Right lobe of liver (tissue), 6 donors: ENCODE results near the gene PROK1. TPM values are rescaled to one million over a fixed set of nuclear protein-coding genes. Genes with fewer than 3 reads are reported as not detected.
A peak's percentile ranks its signal among the peaks of the same experiment; 100 is the strongest.

ENCODE experiments used
- ATAC-seq, 4 donors: fragments of 200-7000 bp; cut with Tn5 transposase; one replicate each; pipeline ENCODE4 v1.9.1; 2020; ENCODE audit warnings: mild to moderate bottlenecking in 4 of 4, moderate library complexity in 4 of 4
- DNase-seq, 3 donors: peaks; one replicate each; pipeline ENCODE4 v3.0.0-alpha.2; 2020
- H3K27ac ChIP-seq, 3 donors: fragments of 200-600 bp; one replicate each; pipeline ENCODE4 v1.8.0; 2022
- H3K27me3 ChIP-seq, 2 donors: fragments of 200-600 bp; one replicate each; pipeline ENCODE4 v1.8.0; 2022
- H3K36me3 ChIP-seq, 4 donors: fragments of 200-600 bp; sonication (generic) in 1 of 4; one replicate each; pipeline versions ENCODE4 v1.5.1 to v1.8.0; 2017 to 2022; ENCODE audit warnings: control low read depth in 1 of 4
- H3K4me1 ChIP-seq, 4 donors: fragments of 200-600 bp; sonication (generic) in 1 of 4; one replicate each; pipeline versions ENCODE4 v1.5.1 to v1.8.0; 2017 to 2022; ENCODE audit warnings: control low read depth in 1 of 4
- H3K4me3 ChIP-seq, 3 donors: fragments of 200-600 bp; one replicate each; pipeline ENCODE4 v1.8.0; 2022
- H3K9me3 ChIP-seq, 4 donors: fragments of 200-600 bp; sonication (generic) in 1 of 4; one replicate each; pipeline versions ENCODE4 v1.5.1 to v1.8.0; 2017 to 2022; ENCODE audit warnings: control low read depth in 1 of 4
- POLR2A ChIP-seq: fragments of 450-650 bp; IDR thresholded peaks from one replicate; pipeline ENCODE4 v1.6.1; 2017; ENCODE audit warnings: antibody characterized with exemption, mild to moderate bottlenecking
- WGBS: methylation state at CpG from one replicate; pipeline ENCODE4 v1.1.6; 2018; ENCODE audit warnings: low coverage, low lambda C conversion rate; ENCODE audit not compliant: insufficient coverage; ENCODE audit errors: missing lambda C conversion rate; 5-methylcytosine and 5-hydroxymethylcytosine counted together
- intact Hi-C, 2 donors: fragments of 100-400 bp; cut with DNase I; formaldehyde crosslinking; loops; one replicate each; pipeline versions ENCODE4 v1.11.2 to v1.14.1; 2022
- total RNA-seq, 6 experiments: library from RNA; depleted of rRNA in 2 of 6; stranded (reverse); fragments of >200 nt in 2 of 6; fragmentation: NEBNext Ultra II Directional in 3 of 6; extraction: Animal tissue kit (Norgen Biotek cat#: 25700) in 3 of 6; gene quantifications; one replicate each; pipeline versions ENCODE4 v1.1.0 to v1.2.4, GENCODE V29; 2016 to 2023
- TF ChIP-seq, protein P1 (sequence below), 4 donors: fragments of 200-600 bp in 3 of 4; fragments of 450-650 bp in 1 of 4; IDR thresholded peaks; one replicate each; pipeline versions ENCODE4 v1.5.1 to v1.8.0; 2016 to 2022; ENCODE audit warnings: antibody characterized with exemption in 4 of 4, mild to moderate bottlenecking in 2 of 4
- donor health status: DM: no; HTN: yes; CAD: no.
- donor health status: DM: no; HTN: no; CAD: no.
- donor health status: DM: no; HTN: no; CAD: no.
- donor health status: DM: no; HTN: yes; CAD: no.
- donor health status: DM: no; HTN: yes; CAD: no.

PROK1 gene
- total RNA-seq, 6 experiments from 2014 or later, result not detected

- Histone ChIP-seq H3K9me3 (no peaks in the 10 kb centered on the region), H3K27ac (no peak overlapping the region), H3K4me1 (no peaks in the 10 kb centered on the region), H3K36me3 (no peaks in the 10 kb centered on the region), H3K27me3 (no peaks in the 10 kb centered on the region), H3K4me3 (no peak overlapping the region)
- WGBS, result 68% methylated on average over 2 of the region's 8 CpGs
- DNase-seq, result no peak
- no peak for ATAC-seq
- intact Hi-C loops, result no loop called here
- TF ChIP-seq POLR2A, result no peak
- TF ChIP-seq, protein P1, sequence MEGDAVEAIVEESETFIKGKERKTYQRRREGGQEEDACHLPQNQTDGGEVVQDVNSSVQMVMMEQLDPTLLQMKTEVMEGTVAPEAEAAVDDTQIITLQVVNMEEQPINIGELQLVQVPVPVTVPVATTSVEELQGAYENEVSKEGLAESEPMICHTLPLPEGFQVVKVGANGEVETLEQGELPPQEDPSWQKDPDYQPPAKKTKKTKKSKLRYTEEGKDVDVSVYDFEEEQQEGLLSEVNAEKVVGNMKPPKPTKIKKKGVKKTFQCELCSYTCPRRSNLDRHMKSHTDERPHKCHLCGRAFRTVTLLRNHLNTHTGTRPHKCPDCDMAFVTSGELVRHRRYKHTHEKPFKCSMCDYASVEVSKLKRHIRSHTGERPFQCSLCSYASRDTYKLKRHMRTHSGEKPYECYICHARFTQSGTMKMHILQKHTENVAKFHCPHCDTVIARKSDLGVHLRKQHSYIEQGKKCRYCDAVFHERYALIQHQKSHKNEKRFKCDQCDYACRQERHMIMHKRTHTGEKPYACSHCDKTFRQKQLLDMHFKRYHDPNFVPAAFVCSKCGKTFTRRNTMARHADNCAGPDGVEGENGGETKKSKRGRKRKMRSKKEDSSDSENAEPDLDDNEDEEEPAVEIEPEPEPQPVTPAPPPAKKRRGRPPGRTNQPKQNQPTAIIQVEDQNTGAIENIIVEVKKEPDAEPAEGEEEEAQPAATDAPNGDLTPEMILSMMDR (IDR thresholded peaks at IDR 0.05), result no peak
Measured at GRCh38 chr1:110443451-110443850, 7.5 kb upstream of the PROK1 start.

GRCh38 chr1:110444561-110444960 lies 6.4 kb upstream of the PROK1 start:
- H3K27ac ChIP-seq, result no peak overlapping the region
- H3K4me1 ChIP-seq, result peaks cover 0 to under 1% (median 0%) of the 10 kb centered on the region in 4 donors
- H3K27me3 ChIP-seq, result no peaks in the 10 kb centered on the region
- H3K4me3 ChIP-seq, result no peak overlapping the region
- no peaks in the 10 kb centered on the region for H3K36me3 ChIP-seq
- 79% methylated on average over 8 of the region's 8 CpGs for WGBS
- intact Hi-C loops, result no loop called here
- DNase-seq (no peak), ATAC-seq (no peak)
- TF ChIP-seq, protein P1 (IDR thresholded peaks at IDR 0.05), result no peak
- TF ChIP-seq POLR2A, result no peak
- no peaks in the 10 kb centered on the region for H3K9me3 ChIP-seq

DNA sequence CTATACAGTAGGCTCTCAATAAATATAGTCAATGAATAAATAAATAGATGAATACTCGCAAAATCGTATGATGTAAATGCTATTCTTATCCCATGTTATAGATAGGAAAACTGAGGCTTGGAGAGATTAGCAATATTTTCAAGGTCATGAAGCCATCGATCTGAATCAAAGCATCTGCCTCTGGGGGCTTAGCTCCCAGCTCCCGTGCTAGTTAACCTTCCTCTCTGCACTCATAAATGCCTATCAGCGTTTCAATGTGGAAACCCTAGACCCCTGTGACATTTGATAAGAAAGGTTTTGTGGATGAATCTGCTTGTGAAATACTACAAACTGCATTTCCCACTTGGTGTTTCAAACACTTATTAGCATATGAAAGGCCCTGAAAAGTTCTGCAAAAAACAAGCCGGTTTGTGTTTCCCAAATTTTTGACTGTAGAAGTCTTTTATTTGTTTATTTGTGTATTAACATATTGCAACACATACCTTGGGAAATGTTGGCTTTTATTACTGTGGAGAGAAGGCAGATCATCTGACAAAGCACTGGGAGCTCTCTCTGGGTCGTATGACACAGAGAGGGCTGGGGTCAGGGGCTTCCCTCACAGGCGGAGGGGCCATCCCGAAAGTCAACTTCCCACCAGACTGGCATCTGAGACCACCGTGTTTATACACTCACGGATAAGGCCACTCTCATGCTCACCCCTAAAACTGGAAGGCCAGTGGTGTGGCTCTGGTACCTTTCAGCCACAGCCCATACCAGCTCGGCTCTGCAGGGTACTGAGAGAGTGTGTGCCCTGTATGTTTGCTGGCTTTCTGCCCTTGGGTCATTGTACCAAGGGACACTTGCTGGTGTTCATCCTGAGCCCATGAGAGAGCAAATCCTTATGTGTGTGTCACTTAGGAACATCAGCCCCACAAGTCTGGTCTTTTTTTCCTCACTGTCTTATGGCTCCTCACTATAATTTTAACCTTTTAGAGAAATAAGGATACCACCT lies 993 bp upstream of the PROK1 start:
- intact Hi-C loops, result loop anchor here in 1 of 2 donors (5.0 kb wide), 1 partner anchor 33 kb away; no protein-coding TSS in a partner anchor
- peaks cover 0 to 23% (median 6%) of the 10 kb centered on the region in 4 donors for H3K4me1 ChIP-seq
- H3K4me3 ChIP-seq, result no peak overlapping the region
- H3K27me3 ChIP-seq, result no peaks in the 10 kb centered on the region
- DNase-seq (peak; percentile 55 to 80 (median 65)), ATAC-seq (peak; percentile 92 to 95 (median 94))
- 42% methylated on average over 8 of the region's 12 CpGs for WGBS
- no peaks in the 10 kb centered on the region for H3K9me3 ChIP-seq
- H3K36me3 ChIP-seq, result no peaks in the 10 kb centered on the region
- peak overlapping the region in 2 of 3 donors; percentile 12 to 56 for H3K27ac ChIP-seq
- TF ChIP-seq POLR2A, result no peak
- TF ChIP-seq, protein P1 (IDR thresholded peaks at IDR 0.05), result no peak

- Histone ChIP-seq H3K27ac (no peak overlapping the region), H3K4me3 (no peak overlapping the region), H3K9me3 (no peaks in the 10 kb centered on the region), H3K4me1 (peaks cover 0 to 23% (median 6%) of the 10 kb centered on the region in 4 donors), H3K36me3 (no peaks in the 10 kb centered on the region), H3K27me3 (no peaks in the 10 kb centered on the region)
- intact Hi-C loops, result loop anchor here in 1 of 2 donors (5.0 kb wide), 1 partner anchor 35 kb away; no protein-coding TSS in a partner anchor
- DNase-seq (peak; percentile 50 to 68 (median 56)), ATAC-seq (peak; percentile 63 to 78 (median 74))
- TF ChIP-seq POLR2A, result no peak
- TF ChIP-seq, protein P1 (IDR thresholded peaks at IDR 0.05), result no peak
- WGBS, result 24% methylated on average over 5 of the region's 7 CpGs
Measured at GRCh38 chr1:110452330-110452729, 1.4 kb downstream of the PROK1 start.
